HUES64 (cell line): ENCODE data around the gene PLGRKT.
A peak's percentile ranks its signal among the peaks of the same experiment; 100 is the strongest.
"Not testable (repeated sequence)": the region's sequence is repeated elsewhere in the genome, so short reads cannot be mapped to it uniquely, and the experiment has no call there.

Experiments used
- H3K27ac ChIP-seq: 2 replicates; pipeline ENCODE4 v1.7.0; 2013; ENCODE audit warnings: low read depth, low read length, inconsistent platforms
- H3K27me3 ChIP-seq: 2 replicates; pipeline ENCODE4 v1.6.1; 2013; ENCODE audit warnings: mild to moderate bottlenecking, low read length; ENCODE audit not compliant: insufficient read depth
- H3K36me3 ChIP-seq: 2 replicates; pipeline ENCODE4 v1.6.1; 2013; ENCODE audit warnings: mild to moderate bottlenecking, low read length; ENCODE audit not compliant: insufficient read depth
- H3K4me1 ChIP-seq: 2 replicates; pipeline ENCODE4 v1.6.1; 2013; ENCODE audit warnings: mild to moderate bottlenecking, low read length, moderate library complexity; ENCODE audit not compliant: insufficient read depth
- H3K4me3 ChIP-seq: 2 replicates; pipeline ENCODE4 v1.5.1; 2013; ENCODE audit warnings: mild to moderate bottlenecking, low read length, moderate library complexity
- H3K9ac ChIP-seq: 2 replicates; pipeline ENCODE4 v1.6.1; 2013; ENCODE audit warnings: mild to moderate bottlenecking, low read depth, low read length
- H3K9me3 ChIP-seq: 2 replicates; pipeline ENCODE4 v1.6.1; 2013; ENCODE audit warnings: low read depth, low read length; ENCODE audit not compliant: insufficient read depth
- WGBS: fragments of 150-250, 120-280 bp; methylation state at CpG from one replicate; pipeline ENCODE4 v1.1.7; 2013; ENCODE audit warnings: missing lambda C conversion rate; 5-methylcytosine and 5-hydroxymethylcytosine counted together

PLGRKT gene

DNA sequence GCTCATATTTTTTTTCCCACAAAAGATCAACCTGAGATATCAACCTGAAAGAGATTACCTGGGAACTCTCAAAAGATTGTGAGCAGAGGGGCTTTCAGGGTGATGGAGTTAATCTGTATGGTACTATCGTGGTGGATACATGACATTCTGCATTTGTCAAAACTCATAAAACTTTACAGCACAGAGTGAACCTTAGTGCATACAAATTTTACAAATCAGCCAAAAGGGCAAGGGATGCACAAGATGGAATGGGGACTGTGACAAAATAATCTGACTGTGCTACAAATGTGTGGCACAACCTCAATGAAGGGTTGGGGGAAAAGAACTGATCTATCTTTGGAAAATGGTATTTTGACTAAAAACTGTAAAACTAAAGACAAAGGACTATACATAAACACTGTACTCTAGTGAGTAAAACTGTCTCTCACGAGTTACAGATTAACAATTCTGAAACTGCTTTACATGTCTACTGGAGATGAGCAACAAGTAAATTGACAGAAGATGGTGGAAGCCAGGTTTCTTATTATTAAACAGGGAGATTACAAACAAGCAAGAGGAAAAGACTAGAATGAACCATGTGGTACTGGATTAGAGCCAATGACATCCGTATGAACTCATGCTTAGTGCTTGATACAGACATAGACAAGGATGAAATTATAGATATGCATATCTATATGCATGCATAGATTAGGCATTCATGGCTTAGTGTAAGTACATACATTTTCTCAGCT, 73.3 kb downstream of the PLGRKT start:
- Histone ChIP-seq H3K27ac (no peak overlapping the region), H3K36me3 (no peaks in the 10 kb centered on the region), H3K9me3 (no peaks in the 10 kb centered on the region), H3K9ac (no peak overlapping the region), H3K4me3 (no peak overlapping the region), H3K27me3 (no peaks in the 10 kb centered on the region), H3K4me1 (peaks cover 7% of the 10 kb centered on the region; the same call in 1 of the 2 replicates)
- WGBS = 83% methylated on average over 1 of the region's 3 CpGs

DNA sequence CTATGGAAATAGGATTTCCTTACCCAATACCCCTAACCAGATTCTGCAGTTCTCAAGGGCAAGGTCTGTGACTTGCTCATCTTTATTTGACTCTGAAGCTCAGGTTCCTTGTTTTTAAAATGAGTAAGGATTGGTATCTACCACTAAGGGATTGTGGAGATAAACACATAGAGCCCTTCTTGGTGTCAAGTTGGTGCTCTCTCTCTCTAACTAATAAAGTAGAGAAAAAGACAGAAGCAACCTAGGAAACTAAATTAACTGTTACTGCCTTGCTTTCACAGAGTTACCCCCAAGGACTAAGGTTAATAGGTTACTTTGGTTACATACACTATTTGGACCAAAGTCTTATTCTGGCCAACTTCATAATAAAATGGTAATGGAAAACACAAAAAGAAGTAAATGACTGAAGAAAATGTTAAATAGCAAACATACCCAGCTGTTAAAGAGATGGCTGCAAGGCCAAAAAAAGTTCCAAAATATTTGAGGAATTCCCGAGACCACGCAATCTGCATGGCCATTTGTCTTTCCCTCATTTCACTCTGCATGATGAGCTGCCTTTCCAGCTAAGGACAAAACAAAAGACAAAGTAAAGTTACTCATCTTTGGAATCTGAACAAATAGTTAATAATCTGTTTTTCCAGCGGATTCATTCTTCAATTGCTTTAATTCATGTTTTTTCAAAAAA, 76.3 kb downstream of the PLGRKT start:
- WGBS = 89% methylated on average over 3 of the region's 3 CpGs
- Histone ChIP-seq H3K9me3 (no peaks in the 10 kb centered on the region), H3K27ac (no peak overlapping the region), H3K9ac (no peak overlapping the region), H3K4me3 (no peak overlapping the region), H3K27me3 (no peaks in the 10 kb centered on the region), H3K36me3 (no peaks in the 10 kb centered on the region), H3K4me1 (peaks cover 7% of the 10 kb centered on the region; the same call in 1 of the 2 replicates)

DNA sequence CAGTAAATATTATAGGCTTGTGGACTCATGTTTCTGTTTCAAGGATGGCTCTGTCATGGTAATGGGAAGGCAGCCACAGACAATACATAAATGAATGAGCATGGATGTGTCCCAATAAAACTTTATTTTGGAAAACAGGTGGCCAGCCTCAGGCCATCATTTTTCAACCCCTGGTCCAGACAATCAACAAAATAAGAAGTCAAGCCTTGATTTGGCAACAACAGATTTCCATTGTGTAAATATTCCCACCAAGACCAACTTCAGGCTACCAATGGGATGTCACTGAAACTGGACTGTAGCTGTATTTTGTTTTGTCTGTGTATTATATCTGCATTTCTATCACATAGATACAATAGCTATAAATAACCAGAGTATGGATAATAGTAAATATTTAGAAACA, 77.4 kb downstream of the PLGRKT start:
- Histone ChIP-seq H3K27ac (no peak overlapping the region), H3K27me3 (no peaks in the 10 kb centered on the region), H3K9me3 (no peaks in the 10 kb centered on the region), H3K4me1 (peaks cover 7% of the 10 kb centered on the region; the same call in 1 of the 2 replicates), H3K36me3 (no peaks in the 10 kb centered on the region), H3K9ac (no peak overlapping the region), H3K4me3 (no peak overlapping the region)

DNA sequence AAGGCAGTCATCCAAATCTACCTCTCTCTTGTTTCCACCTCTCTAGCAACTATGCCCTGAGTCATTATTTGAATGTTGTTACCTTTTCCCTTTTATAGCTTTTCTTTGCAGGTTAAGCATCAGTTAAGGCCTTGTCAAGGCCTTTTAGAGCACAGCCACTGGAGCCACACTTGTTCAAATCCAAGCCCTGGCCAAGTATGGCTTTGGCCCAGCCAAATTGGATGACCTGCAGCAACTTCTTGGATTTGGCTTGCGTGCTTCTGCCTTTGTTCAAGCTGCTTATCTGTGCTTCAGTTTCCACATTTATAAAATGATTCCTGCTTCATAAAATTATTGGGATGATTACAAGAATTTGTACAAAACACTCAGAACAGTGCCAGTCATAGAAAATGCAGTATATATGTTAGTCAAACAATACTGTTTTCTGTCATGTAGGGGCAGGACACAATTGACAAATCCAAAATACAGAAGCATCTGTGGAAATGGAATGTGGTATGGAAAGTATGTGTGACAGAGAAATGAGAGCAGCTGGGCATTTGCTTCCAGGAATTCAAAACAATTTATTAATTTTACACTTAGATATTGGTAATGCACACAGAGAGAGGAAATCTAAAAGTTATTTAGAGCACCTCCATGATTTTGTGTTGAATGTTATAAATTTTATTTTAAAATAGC, 80.2 kb downstream of the PLGRKT start:
- Histone ChIP-seq H3K36me3 (no peaks in the 10 kb centered on the region), H3K9me3 (no peaks in the 10 kb centered on the region), H3K27ac (no peak overlapping the region), H3K27me3 (no peaks in the 10 kb centered on the region), H3K4me3 (no peak overlapping the region), H3K9ac (no peak overlapping the region), H3K4me1 (peaks cover 7% of the 10 kb centered on the region; the same call in 1 of the 2 replicates)
- 100% methylated on average over 1 of the region's 1 CpG for WGBS

DNA sequence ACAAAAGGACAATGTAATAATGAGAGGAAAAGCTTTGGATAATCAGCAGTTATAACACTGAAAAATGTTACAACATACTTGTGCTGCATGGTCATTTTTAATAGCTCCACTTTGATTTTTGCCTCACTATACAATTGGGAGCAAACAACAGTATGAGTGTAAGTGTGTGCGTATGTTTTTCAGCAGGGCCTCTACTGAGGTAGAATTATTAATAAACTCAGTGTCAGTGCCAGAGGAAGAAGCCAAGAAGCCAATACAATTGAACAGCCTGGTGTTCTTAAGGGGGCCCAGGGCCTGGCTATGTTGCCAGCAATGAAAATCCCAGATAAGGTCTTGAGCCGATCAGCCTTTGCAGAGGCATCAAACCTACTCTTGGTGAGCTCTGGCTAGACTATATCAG, 81.9 kb downstream of the PLGRKT start:
- H3K9ac ChIP-seq = no peak overlapping the region
- H3K9me3 ChIP-seq = no peaks in the 10 kb centered on the region
- no peak overlapping the region for H3K4me3 ChIP-seq
- H3K36me3 ChIP-seq = no peaks in the 10 kb centered on the region
- 96% methylated on average over 2 of the region's 2 CpGs for WGBS
- H3K27me3 ChIP-seq = no peaks in the 10 kb centered on the region
- H3K4me1 ChIP-seq = no peaks in the 10 kb centered on the region
- no peak overlapping the region for H3K27ac ChIP-seq

DNA sequence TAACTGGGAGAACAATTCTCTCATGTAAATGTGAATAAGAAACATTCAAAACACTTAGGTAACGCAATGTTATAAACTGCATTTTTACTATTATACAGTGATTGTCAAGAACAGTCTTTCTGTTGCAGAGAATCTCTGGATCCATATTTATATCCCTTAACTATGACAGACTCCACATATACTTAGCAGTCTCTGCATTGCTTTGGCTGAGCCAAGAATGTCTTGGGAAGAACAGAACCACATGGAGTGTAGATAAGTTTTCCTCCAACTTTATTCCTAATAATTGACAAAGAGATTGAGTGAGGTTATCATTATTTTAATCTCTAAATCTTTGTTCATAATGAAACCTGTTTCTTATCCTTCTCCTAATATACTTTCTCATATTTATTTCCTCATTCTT, 82.5 kb downstream of the PLGRKT start:
- no peak overlapping the region for H3K4me3 ChIP-seq
- H3K27ac ChIP-seq = no peak overlapping the region
- no peaks in the 10 kb centered on the region for H3K4me1 ChIP-seq
- H3K36me3 ChIP-seq = no peaks in the 10 kb centered on the region
- no CpG with 5 or more reads among the region's 1 CpG for WGBS
- no peak overlapping the region for H3K9ac ChIP-seq
- H3K9me3 ChIP-seq = no peaks in the 10 kb centered on the region
- H3K27me3 ChIP-seq = no peaks in the 10 kb centered on the region

DNA sequence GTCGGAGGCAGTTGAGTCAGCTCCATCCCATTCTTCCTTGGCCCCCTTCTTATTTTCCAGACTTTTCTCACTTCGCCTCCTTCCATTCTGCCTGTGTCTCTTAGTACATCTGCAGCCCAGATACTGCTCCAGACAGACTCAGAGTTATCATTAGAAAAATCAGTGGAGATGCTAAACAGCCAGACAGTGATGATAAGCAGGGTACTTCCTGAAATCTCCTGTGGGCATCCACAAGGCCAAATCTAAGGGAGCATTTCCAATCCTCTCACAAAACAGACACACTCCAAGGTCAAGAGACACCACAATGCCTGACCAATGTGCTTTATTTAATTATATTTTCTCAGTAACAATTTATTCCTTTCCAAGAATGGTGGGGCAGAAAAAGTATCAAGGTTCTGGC, 83.5 kb downstream of the PLGRKT start:
- H3K27ac ChIP-seq = no peak overlapping the region
- WGBS = 90% methylated on average over 2 of the region's 2 CpGs
- no peaks in the 10 kb centered on the region for H3K27me3 ChIP-seq
- H3K4me1 ChIP-seq = no peaks in the 10 kb centered on the region
- H3K4me3 ChIP-seq = no peak overlapping the region
- H3K36me3 ChIP-seq = no peaks in the 10 kb centered on the region
- no peak overlapping the region for H3K9ac ChIP-seq
- no peaks in the 10 kb centered on the region for H3K9me3 ChIP-seq

DNA sequence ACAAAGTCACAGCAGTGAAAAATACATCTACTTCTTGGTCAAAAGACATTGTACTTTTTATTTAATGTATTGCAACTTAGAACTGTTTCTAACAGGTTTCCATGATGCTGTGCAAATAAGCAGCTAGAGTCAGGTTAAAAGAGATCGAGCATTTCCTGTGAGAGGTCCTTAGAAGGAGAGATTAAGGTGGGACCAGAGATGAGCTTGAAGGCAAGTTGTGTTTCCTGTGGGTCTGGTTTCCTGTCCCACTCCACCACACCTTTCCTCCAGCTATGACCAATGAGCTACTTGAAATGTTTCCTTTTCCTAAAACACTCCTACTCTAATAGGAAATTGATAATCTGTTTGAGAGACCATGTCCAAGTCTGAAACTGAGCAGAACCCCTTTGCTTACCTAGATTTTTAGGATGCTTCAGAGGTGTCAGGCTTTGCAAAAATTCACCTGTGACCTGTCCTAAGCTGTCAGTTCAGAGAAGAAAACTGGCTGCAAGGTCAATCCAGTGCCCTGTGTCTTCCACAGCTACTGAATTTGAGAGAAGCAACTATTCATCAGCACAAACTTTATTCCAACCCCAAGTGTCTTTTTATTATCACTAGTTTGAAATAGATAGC, 85.0 kb downstream of the PLGRKT start:
- no peaks in the 10 kb centered on the region for H3K36me3 ChIP-seq
- no peak overlapping the region for H3K4me3 ChIP-seq
- no peaks in the 10 kb centered on the region for H3K9me3 ChIP-seq
- WGBS = 93% methylated on average over 1 of the region's 1 CpG
- H3K27ac ChIP-seq = no peak overlapping the region
- no peak overlapping the region for H3K9ac ChIP-seq
- H3K27me3 ChIP-seq = no peaks in the 10 kb centered on the region
- H3K4me1 ChIP-seq = no peaks in the 10 kb centered on the region

DNA sequence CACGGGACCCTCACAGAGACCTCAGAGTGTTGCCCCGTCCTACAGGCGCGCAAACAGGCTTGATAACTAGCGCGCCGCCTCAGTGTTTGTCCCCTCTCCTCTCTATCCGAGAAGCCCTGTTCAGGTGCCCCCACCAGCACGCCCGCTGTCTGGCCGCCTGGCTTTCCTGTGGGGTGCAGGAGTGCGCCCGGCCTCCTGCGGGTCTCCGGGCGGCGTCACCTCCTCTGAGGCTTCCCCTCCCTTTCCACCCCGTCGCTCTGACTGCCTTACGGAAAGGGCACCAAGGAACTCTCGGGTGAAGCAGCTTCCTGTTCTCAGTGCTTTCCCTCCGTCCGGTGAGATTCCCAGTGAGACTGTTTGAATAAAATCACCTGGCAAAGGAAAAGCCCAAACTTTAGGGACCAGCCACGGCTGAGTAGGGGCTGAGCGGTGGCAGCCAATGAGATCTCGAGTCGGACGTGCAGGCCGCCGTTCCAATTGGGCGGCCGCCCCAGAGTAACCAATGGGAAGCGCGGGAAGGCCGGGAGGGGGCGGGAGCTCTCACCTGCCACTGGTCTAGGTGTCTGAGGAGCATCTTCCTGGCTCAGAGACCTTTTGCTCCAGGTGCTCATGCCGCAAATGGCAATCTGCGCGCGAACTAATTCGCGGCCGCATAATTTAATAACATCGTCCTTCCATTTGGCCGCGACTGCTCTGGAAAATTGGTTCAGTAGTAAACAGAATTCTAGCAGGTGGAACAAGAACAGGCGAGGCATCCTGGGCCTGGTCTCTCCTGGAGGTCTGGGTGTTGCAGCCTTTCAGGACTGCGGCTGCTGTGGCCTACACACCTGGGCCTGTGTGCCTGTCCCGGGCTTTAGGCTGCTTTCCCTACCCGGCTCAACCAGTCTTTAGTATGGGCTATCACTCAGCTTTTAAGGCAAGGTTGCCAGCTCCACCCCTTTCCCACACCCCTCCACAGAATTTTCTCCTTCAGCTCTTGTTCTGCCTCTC, 98.4 kb downstream of the PLGRKT start, which contains the start of gene RLN1:
TSS of gene RLN1 (minus strand) at position 885 of the 990 bp plus-strand sequence. CDS start at position 755, 130 bp downstream.
- 35% methylated on average over 14 of the region's 50 CpGs for WGBS
- H3K9ac ChIP-seq, H3K27me3 ChIP-seq, H3K9me3 ChIP-seq, H3K27ac ChIP-seq, H3K36me3 ChIP-seq, H3K4me1 ChIP-seq: not testable (repeated sequence)
- peak within 1 kb of the TSS; percentile 30 for H3K4me3 ChIP-seq

DNA sequence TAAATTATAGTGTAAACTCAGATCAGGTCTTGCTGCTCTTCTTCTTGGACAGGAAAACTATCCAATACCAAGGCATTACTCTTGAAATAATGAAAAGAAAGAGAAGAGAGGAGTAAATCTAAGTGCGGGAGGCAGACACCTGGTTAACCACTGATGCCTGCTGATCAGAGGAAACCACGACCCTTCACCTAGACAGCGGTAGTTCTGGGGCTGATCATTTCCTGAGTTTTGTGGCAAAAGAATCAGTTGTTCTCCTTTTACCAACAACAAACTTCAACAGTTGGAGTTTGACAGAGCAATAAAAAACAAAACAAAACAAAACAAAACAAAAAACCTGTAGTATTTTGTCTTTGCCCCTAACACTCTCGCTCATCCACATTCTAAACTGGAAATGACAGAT, 101.0 kb downstream of the PLGRKT start:
- Histone ChIP-seq H3K9me3 (no peaks in the 10 kb centered on the region), H3K27ac (no peak overlapping the region), H3K27me3 (no peaks in the 10 kb centered on the region), H3K4me3 (no peak overlapping the region), H3K4me1 (peaks cover 3% of the 10 kb centered on the region; the same call in 1 of the 2 replicates), H3K36me3 (no peaks in the 10 kb centered on the region), H3K9ac (no peak overlapping the region)
- WGBS = 96% methylated on average over 3 of the region's 4 CpGs
